HG03045 (cell line): ENCODE results near the gene ARTN.

Experiments
- ATAC-seq: cut with Tn5 transposase; IDR thresholded peaks from one replicate; pipeline ENCODE4 v1.9.1; 2021; ENCODE audit warnings: mild to moderate bottlenecking, moderate library complexity; ENCODE audit not compliant: unreplicated experiment

ARTN gene

DNA sequence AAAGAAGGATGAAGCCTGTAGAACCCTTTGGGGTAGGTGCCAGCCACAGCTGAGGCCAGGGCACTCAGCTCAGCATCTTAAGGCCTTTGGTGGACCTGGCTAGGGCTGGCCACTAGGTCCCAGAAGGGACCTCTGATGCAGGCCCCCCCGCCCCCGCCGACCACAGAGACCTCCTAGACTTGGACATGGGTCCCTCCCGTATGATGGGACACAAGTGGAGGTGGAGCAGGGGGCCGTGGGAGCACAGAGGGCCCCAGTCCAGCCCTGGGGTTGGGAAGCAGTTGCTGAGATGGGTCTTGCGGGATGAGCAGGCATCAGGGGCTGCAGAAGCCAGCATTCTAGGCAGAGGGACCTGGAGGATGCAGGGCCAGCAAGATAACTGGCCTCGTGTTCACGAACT is 48.6 kb downstream of the ARTN start:
- ATAC-seq, result no peak

- ATAC-seq, result no peak
These were observed 49.2 kb downstream of the ARTN start for GRCh38 chr1:43982808-43983207.

DNA sequence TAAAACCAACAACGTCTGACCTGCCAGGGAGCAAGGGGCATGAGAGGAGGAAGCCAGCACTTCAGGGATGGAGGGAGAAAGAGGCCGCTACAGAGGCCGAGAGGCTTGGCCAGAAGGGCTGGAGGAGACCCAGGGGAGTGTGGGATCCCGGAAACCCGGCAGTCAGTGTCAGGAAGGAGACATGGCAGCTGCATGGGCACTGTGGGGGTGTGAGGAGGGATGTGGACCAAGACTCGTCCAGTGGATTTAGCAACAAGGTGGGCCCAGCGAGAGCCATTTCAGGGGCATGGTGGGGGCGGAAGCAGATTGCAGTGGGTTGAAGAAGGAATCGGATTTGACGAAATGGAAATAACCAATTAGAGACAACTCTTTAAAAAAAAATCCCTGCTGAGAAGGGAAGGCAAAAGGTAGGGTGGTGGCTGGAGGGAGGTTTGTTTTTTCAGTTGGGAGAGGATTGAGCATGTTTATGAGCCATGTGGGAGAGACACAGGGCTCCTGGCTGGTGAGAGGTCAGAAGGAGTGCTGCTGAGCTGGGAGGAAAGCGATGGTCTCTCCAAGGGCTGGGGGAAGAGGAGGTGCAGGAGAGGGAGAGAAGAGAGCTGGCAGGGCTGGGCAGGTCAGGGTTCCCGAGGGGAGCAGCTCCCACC is 49.8 kb downstream of the ARTN start:
- no peak for ATAC-seq

DNA sequence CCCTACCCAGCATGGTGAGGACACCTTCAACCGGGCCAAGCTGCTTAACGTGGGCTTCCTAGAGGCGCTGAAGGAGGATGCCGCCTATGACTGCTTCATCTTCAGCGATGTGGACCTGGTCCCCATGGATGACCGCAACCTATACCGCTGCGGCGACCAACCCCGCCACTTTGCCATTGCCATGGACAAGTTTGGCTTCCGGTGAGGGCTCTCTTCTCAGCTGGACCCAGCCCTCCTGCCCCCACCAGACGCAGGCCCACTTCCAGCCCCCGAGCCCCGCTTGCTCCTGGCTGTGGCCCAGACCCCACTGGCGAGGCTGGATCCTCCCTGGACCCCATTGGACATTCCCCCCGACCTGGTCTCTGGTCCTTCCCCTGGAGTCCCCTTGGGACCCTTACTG is 51.3 kb downstream of the ARTN start:
- no peak for ATAC-seq

DNA sequence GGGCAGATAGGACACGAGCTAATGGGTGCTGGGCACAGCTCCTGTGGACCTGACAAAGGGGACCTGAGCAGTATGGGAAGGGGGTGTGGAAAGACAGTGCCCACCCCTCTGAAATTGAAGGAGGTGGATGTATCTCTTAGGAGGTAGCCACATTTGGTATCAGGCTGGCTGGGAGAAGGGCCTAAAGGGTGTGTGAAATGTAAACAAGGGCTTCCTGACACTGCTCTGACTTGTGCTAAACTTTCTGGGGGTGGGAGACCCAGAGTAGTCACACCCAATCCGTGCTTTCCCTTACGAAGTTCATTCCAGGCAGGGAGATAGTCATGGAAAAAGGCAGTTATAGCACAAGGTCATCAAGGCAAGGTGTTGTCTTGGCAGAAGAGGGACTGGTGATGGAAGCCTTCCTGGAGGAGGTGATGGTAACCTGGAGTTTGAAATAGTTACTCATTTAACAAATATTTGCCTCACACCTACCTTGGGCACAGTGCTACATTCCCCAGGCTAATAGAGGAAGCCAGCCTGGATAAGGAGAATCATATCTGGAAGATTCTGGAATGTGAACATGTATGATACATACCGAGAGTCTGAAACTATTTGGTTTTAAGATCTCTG is 52.5 kb downstream of the ARTN start:
- no peak for ATAC-seq

GRCh38 chr1:43986712-43987111 is 53.1 kb downstream of the ARTN start:
- no peak for ATAC-seq
